Kidney (tissue), 14 donors: ENCODE data around the gene HEMK1. TPM values are rescaled to one million over a fixed set of nuclear protein-coding genes. Genes with fewer than 3 reads are reported as not detected.
A peak's percentile ranks its signal among the peaks of the same experiment; 100 is the strongest.

ENCODE experiments used
- DNase-seq, 5 donors: peaks; one replicate each; pipeline ENCODE4 v3.0.0-alpha.2; 2013 to 2020
- FAIRE-seq: peaks from 2 replicates; lab custom pipeline; 2012; peaks lifted over from hg19 to GRCh38; lab: Jason Lieb, UNC
- H3K27ac ChIP-seq, 2 donors: one replicate each; pipeline ENCODE4 v1.7.0; 2013; ENCODE audit warnings: low read depth in 2 of 2, low read length in 2 of 2, inconsistent platforms in 1 of 2
- H3K27me3 ChIP-seq: one replicate; pipeline ENCODE4 v1.7.1; 2013; ENCODE audit warnings: low read length, inconsistent platforms; ENCODE audit not compliant: control insufficient read depth, insufficient read depth
- H3K36me3 ChIP-seq, 3 donors: one replicate each; pipeline versions ENCODE4 v1.7.0 to v1.7.1; 2013; ENCODE audit warnings: low read length in 3 of 3, control low read depth in 1 of 3, inconsistent platforms in 1 of 3; ENCODE audit not compliant: insufficient read depth in 3 of 3, control insufficient read depth in 2 of 3
- H3K4me1 ChIP-seq, 3 donors: one replicate each; pipeline versions ENCODE4 v1.7.0 to v1.7.1; 2013; ENCODE audit warnings: low read length in 3 of 3, inconsistent platforms in 1 of 3, low read depth in 1 of 3; ENCODE audit not compliant: control insufficient read depth in 2 of 3, insufficient read depth in 2 of 3
- H3K4me3 ChIP-seq, 3 donors: one replicate each; pipeline versions ENCODE4 v1.7.0 to v1.8.1; 2013; ENCODE audit warnings: low read length in 3 of 3, control low read depth in 1 of 3, inconsistent platforms in 1 of 3
- H3K9ac ChIP-seq, 3 donors: one replicate each; pipeline versions ENCODE4 v1.7.0 to v1.7.1; 2013; ENCODE audit warnings: low read length in 3 of 3, control low read depth in 1 of 3, inconsistent platforms in 1 of 3
- H3K9me3 ChIP-seq, 3 donors: one replicate each; pipeline versions ENCODE4 v1.7.0 to v1.7.1; 2013; ENCODE audit warnings: low read length in 3 of 3, control low read depth in 1 of 3, inconsistent platforms in 1 of 3; ENCODE audit not compliant: control insufficient read depth in 2 of 3, insufficient read depth in 1 of 3
- intact Hi-C: fragments of 100-400 bp; cut with DNase I; formaldehyde crosslinking; loops from one replicate; pipeline ENCODE4 v1.11.1; 2022
- polyA plus RNA-seq: library from polyadenylated mRNA; stranded (reverse); fragments of 350-450 nt; fragmentation: Illumina TruSeq; extraction: RNeasy Lipid Tissue Mini Kit (QIAGEN cat#74804); gene quantifications from one replicate; pipeline ENCODE4 v1.2.3, GENCODE V29; 2014; ENCODE audit warnings: low read depth, low replicate concordance; ENCODE audit not compliant: insufficient read depth
- total RNA-seq: library from RNA; stranded (reverse); fragmentation: NEBNext Ultra II Directional; extraction: Animal tissue kit (Norgen Biotek cat#: 25700); gene quantifications from one replicate; pipeline ENCODE4 v1.2.1, GENCODE V29; 2021
- TF ChIP-seq, protein P1 (sequence below): IDR thresholded peaks from 3 replicates; pipeline ENCODE4 v1.5.1; 2012; ENCODE audit warnings: mild to moderate bottlenecking, moderate library complexity, borderline replicate concordance; ENCODE audit not compliant: insufficient read depth; ENCODE audit errors: extremely low read depth
- donor health status: control.
- donor health status: control.
- donor health status: control.
- donor health status: control.
- donor health status: control.
- donor health status: DM: yes; HTN: yes; CAD: no.
- donor health status: Normal renal cell carcinoma (clear cell type).

Gene HEMK1
- total and polyA plus RNA-seq, 2 donors from 2014 or later, result 25.1 to 30.3 TPM

DNA sequence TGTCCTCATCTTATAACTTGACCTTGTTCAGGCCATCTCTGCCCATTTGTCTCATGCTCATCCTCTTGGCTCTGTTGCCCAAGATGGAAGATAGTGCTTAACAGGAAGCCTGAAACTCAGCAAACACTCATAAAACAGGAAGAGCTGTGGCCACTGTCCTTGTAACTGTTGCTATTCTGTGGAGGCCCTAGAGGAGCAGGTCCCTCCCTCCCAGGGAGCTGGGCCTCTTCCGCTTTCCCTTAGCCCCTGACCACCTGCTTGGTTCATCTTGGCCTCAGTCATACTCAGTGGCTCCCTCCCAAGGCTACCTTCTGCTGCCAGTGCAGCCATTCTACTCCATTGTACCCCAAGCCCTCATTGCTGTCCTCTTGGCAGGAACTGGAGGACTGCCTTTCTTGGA is 51.1 kb downstream of the HEMK1 start:
- peak overlapping the region in 1 of 3 donors; percentile 26 for H3K4me3 ChIP-seq
- peaks cover 3 to 34% (median 31%) of the 10 kb centered on the region in 3 donors for H3K4me1 ChIP-seq
- no peaks in the 10 kb centered on the region for H3K9me3 ChIP-seq
- H3K36me3 ChIP-seq, result no peaks in the 10 kb centered on the region
- no peaks in the 10 kb centered on the region for H3K27me3 ChIP-seq
- TF ChIP-seq, protein P1, sequence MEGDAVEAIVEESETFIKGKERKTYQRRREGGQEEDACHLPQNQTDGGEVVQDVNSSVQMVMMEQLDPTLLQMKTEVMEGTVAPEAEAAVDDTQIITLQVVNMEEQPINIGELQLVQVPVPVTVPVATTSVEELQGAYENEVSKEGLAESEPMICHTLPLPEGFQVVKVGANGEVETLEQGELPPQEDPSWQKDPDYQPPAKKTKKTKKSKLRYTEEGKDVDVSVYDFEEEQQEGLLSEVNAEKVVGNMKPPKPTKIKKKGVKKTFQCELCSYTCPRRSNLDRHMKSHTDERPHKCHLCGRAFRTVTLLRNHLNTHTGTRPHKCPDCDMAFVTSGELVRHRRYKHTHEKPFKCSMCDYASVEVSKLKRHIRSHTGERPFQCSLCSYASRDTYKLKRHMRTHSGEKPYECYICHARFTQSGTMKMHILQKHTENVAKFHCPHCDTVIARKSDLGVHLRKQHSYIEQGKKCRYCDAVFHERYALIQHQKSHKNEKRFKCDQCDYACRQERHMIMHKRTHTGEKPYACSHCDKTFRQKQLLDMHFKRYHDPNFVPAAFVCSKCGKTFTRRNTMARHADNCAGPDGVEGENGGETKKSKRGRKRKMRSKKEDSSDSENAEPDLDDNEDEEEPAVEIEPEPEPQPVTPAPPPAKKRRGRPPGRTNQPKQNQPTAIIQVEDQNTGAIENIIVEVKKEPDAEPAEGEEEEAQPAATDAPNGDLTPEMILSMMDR, result no peak
- no peak for FAIRE-seq
- intact Hi-C loops, result loop anchor here (10.0 kb wide), 1 partner anchor 754 kb away; no protein-coding TSS in a partner anchor
- peak overlapping the region; percentile 18 to 53 for H3K27ac ChIP-seq
- H3K9ac ChIP-seq, result peak overlapping the region in 1 of 3 donors; percentile 24
- DNase-seq, result no peak

DNA sequence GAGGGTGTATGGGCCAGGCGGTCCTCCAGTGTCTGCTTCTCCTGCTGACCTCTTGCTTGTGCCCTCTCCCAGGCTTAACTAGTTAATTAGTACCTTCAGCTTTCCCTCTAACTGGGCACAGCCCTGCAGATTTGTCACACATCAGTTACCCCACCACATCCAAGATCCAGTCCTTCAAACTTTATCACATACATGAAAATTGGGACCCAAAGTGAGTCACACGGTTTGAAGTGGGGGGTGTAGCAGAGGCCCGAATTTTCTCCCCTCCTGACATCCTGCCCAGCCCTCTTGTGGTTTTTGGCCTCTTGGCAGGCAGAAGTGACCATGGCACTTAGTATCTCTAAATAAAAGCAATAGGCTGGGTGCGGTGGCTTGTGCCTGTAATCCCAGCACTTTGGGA is 51.5 kb downstream of the HEMK1 start:
- TF ChIP-seq, protein P1, result no peak
- Histone ChIP-seq H3K27ac (peak overlapping the region; percentile 18 to 53), H3K9ac (peak overlapping the region in 1 of 3 donors; percentile 24), H3K4me3 (no peak overlapping the region), H3K27me3 (no peaks in the 10 kb centered on the region), H3K9me3 (no peaks in the 10 kb centered on the region), H3K36me3 (no peaks in the 10 kb centered on the region), H3K4me1 (peaks cover 3 to 35% (median 34%) of the 10 kb centered on the region in 3 donors)
- intact Hi-C loops, result loop anchor here (10.0 kb wide), 1 partner anchor 754 kb away; no protein-coding TSS in a partner anchor
- FAIRE-seq (peak; percentile 17), DNase-seq (peak in 3 of 5 donors; percentile 21 to 56 (median 34))

GRCh38 chr3:50622881-50623280 is 53.6 kb downstream of the HEMK1 start:
- intact Hi-C loops, result loop anchor here (10.0 kb wide), 1 partner anchor 752 kb away; no protein-coding TSS in a partner anchor

More at GRCh38 chr3:50622881-50623280, 53.6 kb downstream of the HEMK1 start:
- FAIRE-seq (no peak), DNase-seq (no peak)
- no peaks in the 10 kb centered on the region for H3K9me3 ChIP-seq
- TF ChIP-seq, protein P1, result no peak
- peaks cover 0 to 29% (median 27%) of the 10 kb centered on the region in 3 donors for H3K4me1 ChIP-seq
- H3K27ac ChIP-seq, result no peak overlapping the region
- no peak overlapping the region for H3K4me3 ChIP-seq
- no peaks in the 10 kb centered on the region for H3K27me3 ChIP-seq
- no peaks in the 10 kb centered on the region for H3K36me3 ChIP-seq
- no peak overlapping the region for H3K9ac ChIP-seq
